Mesothelial cell of epicardium (in vitro differentiated cells): ENCODE measurements around the gene LRRC3. TPM values are rescaled to one million over a fixed set of nuclear protein-coding genes. Genes with fewer than 3 reads are reported as not detected.

Experiments
- DNase-seq, 2 experiments: peaks; one replicate each; pipeline ENCODE4 v3.0.0; 2021; ENCODE audit warnings: low spot score in 2 of 2; ENCODE audit not compliant: unreplicated experiment in 2 of 2
- H3K27ac Mint-ChIP-seq: 2 replicates; pipeline ENCODE4 v1.8.0; 2021; ENCODE audit warnings: mixed read lengths
- H3K27me3 Mint-ChIP-seq: 2 replicates; pipeline ENCODE4 v1.8.0; 2021; ENCODE audit warnings: low read depth, mixed read lengths
- H3K36me3 Mint-ChIP-seq: 2 replicates; pipeline ENCODE4 v1.8.0; 2021; ENCODE audit warnings: mixed read lengths
- H3K4me1 Mint-ChIP-seq: 2 replicates; pipeline ENCODE4 v1.8.0; 2021; ENCODE audit warnings: mixed read lengths
- H3K4me3 Mint-ChIP-seq: 2 replicates; pipeline ENCODE4 v1.8.0; 2021; ENCODE audit warnings: mild to moderate bottlenecking, moderate library complexity, mixed read lengths
- H3K9me3 Mint-ChIP-seq: 2 replicates; pipeline ENCODE4 v1.8.0; 2021; ENCODE audit warnings: mixed read lengths
- total RNA-seq: library from RNA; stranded (reverse); gene quantifications from 3 replicates; pipeline ENCODE4 v1.2.1, GENCODE V29; 2021
- TF ChIP-seq, protein P1 (sequence below): fragments of 200-600 bp; sonication (generic); IDR thresholded peaks from one replicate; pipeline ENCODE4 v1.5.0; 2021; ENCODE audit warnings: antibody characterized with exemption; ENCODE audit not compliant: unreplicated experiment

The LRRC3 gene
- total RNA-seq, 1 donor from 2014 or later: 11.8 TPM

DNA sequence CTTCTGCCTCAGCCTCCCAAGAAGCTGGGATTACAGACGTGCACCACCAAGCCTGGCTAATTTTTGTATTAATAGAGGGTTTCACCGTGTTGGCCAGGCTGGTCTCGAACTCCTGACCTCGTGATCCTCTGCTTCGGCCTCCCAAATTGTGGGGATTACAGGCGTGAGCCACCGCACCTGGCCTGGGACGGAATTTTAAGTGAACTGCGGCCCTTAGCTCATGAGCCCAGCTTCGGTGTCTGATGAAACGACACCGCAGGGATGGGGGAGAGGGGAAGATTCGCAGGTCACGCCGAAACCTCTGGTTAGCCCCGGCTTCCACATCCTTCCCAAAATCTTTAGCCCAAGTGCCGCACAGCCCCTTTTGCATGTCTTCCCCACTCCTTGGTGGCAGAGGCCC, 39.1 kb downstream of the LRRC3 start:
- Mint-ChIP-seq H3K36me3 (peaks cover 44% of the 10 kb centered on the region), H3K27me3 (no peaks in the 10 kb centered on the region), H3K27ac (no peak overlapping the region), H3K4me3 (no peak overlapping the region), H3K4me1 (peaks cover 1% of the 10 kb centered on the region), H3K9me3 (peaks cover 32% of the 10 kb centered on the region)
- DNase-seq: no peak
- TF ChIP-seq, protein P1, sequence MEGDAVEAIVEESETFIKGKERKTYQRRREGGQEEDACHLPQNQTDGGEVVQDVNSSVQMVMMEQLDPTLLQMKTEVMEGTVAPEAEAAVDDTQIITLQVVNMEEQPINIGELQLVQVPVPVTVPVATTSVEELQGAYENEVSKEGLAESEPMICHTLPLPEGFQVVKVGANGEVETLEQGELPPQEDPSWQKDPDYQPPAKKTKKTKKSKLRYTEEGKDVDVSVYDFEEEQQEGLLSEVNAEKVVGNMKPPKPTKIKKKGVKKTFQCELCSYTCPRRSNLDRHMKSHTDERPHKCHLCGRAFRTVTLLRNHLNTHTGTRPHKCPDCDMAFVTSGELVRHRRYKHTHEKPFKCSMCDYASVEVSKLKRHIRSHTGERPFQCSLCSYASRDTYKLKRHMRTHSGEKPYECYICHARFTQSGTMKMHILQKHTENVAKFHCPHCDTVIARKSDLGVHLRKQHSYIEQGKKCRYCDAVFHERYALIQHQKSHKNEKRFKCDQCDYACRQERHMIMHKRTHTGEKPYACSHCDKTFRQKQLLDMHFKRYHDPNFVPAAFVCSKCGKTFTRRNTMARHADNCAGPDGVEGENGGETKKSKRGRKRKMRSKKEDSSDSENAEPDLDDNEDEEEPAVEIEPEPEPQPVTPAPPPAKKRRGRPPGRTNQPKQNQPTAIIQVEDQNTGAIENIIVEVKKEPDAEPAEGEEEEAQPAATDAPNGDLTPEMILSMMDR: no peak

DNA sequence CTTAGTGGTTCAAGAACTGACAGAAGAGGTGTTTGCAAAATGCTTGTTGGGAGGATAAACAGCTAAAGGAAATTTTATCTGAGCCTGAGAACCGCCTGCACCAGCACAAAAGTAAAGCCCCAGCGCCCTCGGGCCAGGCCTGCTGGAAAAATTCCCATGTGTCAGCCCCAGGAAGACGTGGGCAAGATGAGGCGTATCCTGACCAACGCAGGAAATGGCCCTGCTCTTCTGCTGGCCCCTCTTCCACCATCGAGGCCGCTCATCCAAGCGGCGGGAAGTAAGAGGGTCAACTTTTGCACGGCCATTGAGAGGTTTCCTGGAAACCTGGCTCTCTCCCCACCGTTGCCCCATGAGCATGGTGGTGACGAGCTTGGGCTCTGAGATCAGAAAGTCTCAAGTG, 39.6 kb downstream of the LRRC3 start:
- Mint-ChIP-seq H3K27me3 (no peaks in the 10 kb centered on the region), H3K27ac (no peak overlapping the region), H3K9me3 (peaks cover 30% of the 10 kb centered on the region), H3K4me1 (peaks cover 1% of the 10 kb centered on the region), H3K4me3 (no peak overlapping the region), H3K36me3 (peaks cover 42% of the 10 kb centered on the region)
- TF ChIP-seq, protein P1: no peak
- DNase-seq: no peak

DNA sequence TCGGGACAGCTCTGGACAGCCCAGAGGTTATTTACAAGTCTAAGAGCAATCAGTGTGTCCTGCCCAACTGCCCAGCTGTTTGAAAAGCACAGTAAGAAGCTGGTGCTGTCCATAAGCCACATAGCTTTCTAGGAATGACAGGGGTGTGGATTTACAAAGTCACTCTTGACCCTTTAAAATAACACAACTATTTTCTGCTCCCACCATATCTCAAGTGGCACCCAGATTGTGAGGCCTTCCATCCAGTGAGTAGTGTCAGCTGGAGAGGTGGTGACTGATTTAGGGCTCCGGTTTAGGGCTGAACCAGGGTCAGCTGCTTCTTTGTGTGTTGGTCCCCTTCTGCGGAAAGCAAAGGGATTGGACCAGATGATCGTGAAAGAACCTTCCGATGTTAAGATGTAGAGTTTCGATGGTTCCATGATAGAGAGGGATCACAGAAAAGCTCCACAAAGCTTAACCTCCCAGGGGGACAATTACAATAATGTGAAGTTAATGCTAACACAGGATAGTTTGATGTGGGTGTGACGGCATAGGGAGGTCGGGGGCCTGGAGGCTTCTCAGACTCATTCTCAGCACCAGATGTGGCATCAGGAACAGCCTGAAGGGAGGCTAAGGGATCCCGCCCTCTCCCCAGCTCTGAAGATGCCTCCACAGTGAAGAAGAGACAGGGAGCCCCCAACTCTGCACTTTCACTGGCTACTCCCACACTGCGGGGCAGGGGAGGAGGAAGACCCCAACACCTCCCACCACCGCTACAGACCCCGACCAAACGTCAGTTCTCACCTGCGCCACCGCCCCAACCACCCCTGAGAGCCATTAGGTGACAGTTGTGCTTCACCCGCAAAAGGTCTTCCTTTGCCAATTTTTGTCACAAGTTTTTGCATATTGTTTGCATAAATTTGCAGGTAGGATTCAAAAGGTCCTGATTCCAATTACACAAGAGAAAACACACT, 40.6 kb downstream of the LRRC3 start:
- DNase-seq: no peak
- peaks cover 26% of the 10 kb centered on the region for H3K9me3 Mint-ChIP-seq
- H3K36me3 Mint-ChIP-seq: peaks cover 33% of the 10 kb centered on the region
- H3K27me3 Mint-ChIP-seq: no peaks in the 10 kb centered on the region
- peaks cover 1% of the 10 kb centered on the region for H3K4me1 Mint-ChIP-seq
- H3K4me3 Mint-ChIP-seq: no peak overlapping the region
- TF ChIP-seq, protein P1: no peak
- H3K27ac Mint-ChIP-seq: no peak overlapping the region

DNA sequence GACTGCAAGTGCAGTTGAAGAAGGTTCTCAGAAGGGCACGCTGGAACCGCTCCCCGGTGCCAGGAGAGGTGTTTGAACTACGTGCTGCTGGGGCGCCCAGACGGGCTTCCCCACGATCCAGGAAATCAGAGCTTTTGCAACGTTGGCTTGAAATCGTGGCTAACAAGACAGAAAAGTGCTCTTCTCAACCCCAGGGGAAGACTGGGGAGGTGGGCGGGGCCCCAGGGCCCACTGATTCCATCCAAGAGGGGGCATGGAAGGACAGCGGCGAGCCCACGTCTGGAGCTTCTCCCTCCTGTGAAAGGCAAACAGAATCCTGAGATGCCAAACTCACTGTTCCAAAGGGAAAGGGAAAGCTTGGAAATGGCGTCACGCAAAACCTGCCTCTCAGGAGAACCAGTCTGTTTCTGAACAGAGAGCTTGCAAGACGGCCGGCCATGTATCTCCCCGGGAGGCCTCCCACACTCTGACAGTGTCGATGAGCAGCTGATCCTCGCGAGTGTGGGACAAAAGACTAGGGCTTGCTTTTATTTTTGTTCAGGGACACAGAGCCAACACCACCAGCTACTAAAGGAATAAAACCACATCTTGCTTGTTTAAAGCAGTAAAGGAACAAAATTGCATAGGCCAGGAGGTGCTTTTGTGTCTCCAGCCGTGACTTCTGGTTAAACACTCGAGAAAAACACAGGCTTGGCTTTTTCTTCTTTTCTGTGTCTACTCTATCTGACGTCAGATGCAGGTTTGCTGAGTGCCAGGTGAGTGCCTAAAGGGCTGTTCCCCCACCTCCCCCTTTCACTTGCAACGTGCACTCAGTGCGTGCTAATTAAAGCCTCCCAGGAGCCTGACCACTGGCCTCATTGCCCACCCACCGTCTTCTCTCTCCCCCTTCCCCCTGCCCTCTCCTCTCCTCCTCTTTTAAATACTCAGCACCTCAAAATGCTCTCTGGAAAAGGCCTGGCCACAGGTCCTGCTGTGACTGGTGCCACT, 41.5 kb downstream of the LRRC3 start:
- no peak for DNase-seq
- Mint-ChIP-seq H3K27ac (no peak overlapping the region), H3K9me3 (peaks cover 22% of the 10 kb centered on the region)

DNA sequence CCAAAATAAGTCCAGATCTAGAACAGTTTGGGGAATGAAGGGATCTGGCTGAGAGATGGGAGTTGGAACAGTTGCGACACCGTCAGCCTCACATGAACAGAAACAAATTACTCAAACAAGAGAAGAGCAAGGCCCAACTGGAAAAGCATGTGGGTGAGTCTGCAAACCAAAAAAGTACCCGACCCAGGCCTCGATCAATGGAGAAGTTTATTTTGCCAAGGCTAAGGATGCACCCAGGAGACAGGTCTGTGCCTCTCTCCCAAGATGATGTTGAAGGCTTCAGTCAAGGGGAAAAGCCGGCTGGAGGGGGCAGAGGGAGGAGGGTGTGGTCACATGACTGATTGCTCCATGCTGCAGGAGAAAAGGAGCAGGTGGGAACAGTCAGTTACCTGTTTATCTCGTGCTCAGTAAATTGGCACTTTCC, 42.4 kb downstream of the LRRC3 start:
- DNase-seq: no peak
- H3K4me1 Mint-ChIP-seq: peaks cover 1% of the 10 kb centered on the region
- H3K27ac Mint-ChIP-seq: no peak overlapping the region
- H3K4me3 Mint-ChIP-seq: no peak overlapping the region
- TF ChIP-seq, protein P1: no peak
- H3K9me3 Mint-ChIP-seq: peaks cover 14% of the 10 kb centered on the region
- H3K36me3 Mint-ChIP-seq: peaks cover 18% of the 10 kb centered on the region
- no peaks in the 10 kb centered on the region for H3K27me3 Mint-ChIP-seq

More for the DNA sequence above, 41.5 kb downstream of the LRRC3 start:
- Mint-ChIP-seq H3K27me3 (no peaks in the 10 kb centered on the region), H3K36me3 (peaks cover 27% of the 10 kb centered on the region), H3K4me1 (peaks cover 1% of the 10 kb centered on the region), H3K4me3 (no peak overlapping the region)
- TF ChIP-seq, protein P1: no peak
